Measurements from ENCODE around the gene PRKD1. TPM values are rescaled to one million over a fixed set of nuclear protein-coding genes. Genes with fewer than 3 reads are reported as not detected.

PRKD1 gene
- total RNA-seq, 1 donor from 2014 or later: 11.8 TPM

- DNase-seq (ENCODE audit: extremely low spot score in 2 of 2): no peak
- Histone ChIP-seq H3K36me3 (no peaks in the 10 kb centered on the region), H3K27me3 (no peaks in the 10 kb centered on the region), H3K27ac (no peak overlapping the region), H3K4me1 (no peaks in the 10 kb centered on the region), H3K9me3 (no peaks in the 10 kb centered on the region), H3K4me3 (no peak overlapping the region)
- intact Hi-C loops (cut with DNase I): no loop called here
- TF ChIP-seq POLR2A (IDR thresholded peaks at IDR 0.05) (no peak), POLR2AphosphoS5 (IDR thresholded peaks at IDR 0.05; ENCODE audit: insufficient read depth in 1 of 2, low read depth in 1 of 2) (no peak)
- TF ChIP-seq, protein P1, sequence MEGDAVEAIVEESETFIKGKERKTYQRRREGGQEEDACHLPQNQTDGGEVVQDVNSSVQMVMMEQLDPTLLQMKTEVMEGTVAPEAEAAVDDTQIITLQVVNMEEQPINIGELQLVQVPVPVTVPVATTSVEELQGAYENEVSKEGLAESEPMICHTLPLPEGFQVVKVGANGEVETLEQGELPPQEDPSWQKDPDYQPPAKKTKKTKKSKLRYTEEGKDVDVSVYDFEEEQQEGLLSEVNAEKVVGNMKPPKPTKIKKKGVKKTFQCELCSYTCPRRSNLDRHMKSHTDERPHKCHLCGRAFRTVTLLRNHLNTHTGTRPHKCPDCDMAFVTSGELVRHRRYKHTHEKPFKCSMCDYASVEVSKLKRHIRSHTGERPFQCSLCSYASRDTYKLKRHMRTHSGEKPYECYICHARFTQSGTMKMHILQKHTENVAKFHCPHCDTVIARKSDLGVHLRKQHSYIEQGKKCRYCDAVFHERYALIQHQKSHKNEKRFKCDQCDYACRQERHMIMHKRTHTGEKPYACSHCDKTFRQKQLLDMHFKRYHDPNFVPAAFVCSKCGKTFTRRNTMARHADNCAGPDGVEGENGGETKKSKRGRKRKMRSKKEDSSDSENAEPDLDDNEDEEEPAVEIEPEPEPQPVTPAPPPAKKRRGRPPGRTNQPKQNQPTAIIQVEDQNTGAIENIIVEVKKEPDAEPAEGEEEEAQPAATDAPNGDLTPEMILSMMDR (IDR thresholded peaks at IDR 0.05): no peak
These were observed 252.9 kb downstream of the PRKD1 start for GRCh38 chr14:29674566-29675285.

DNA sequence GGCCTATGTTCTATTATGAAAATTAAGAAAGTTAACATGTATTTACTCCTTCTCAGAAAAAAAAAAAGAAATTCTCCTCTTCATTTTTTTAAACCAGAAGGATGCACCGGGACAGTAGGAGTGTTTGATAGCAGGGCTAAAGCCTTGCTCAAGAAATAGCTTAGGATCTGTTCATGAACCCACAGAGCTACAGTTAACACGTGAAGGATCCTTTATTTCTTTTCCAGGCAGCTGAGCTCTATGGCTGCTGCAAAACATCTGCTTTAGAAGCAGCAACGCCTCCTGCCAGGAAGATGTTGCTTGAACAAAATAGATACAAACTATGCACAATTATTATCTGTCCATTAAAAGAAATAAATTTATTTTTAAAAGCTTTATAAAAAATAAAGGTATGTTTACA is 254.8 kb downstream of the PRKD1 start:
- Histone ChIP-seq H3K9me3 (no peaks in the 10 kb centered on the region), H3K27ac (no peak overlapping the region), H3K27me3 (no peaks in the 10 kb centered on the region), H3K4me1 (no peaks in the 10 kb centered on the region), H3K4me3 (no peak overlapping the region), H3K36me3 (no peaks in the 10 kb centered on the region)
- intact Hi-C loops (cut with DNase I): no loop called here
- TF ChIP-seq, protein P1 (IDR thresholded peaks at IDR 0.05): no peak
- TF ChIP-seq POLR2A (IDR thresholded peaks at IDR 0.05) (no peak), POLR2AphosphoS5 (IDR thresholded peaks at IDR 0.05; ENCODE audit: insufficient read depth in 1 of 2, low read depth in 1 of 2) (no peak)
- no peak for DNase-seq (ENCODE audit: extremely low spot score in 2 of 2)

- intact Hi-C loops (cut with DNase I): no loop called here
- H3K9me3 ChIP-seq: no peaks in the 10 kb centered on the region
- H3K27ac ChIP-seq: no peak overlapping the region
- TF ChIP-seq, protein P1 (IDR thresholded peaks at IDR 0.05): no peak
- no peak for TF ChIP-seq POLR2A (IDR thresholded peaks at IDR 0.05)
- TF ChIP-seq POLR2AphosphoS5 (IDR thresholded peaks at IDR 0.05; ENCODE audit: insufficient read depth in 1 of 2, low read depth in 1 of 2): no peak
- no peaks in the 10 kb centered on the region for H3K36me3 ChIP-seq
- no peak for DNase-seq (ENCODE audit: extremely low spot score in 2 of 2)
- H3K4me3 ChIP-seq: no peak overlapping the region
- no peaks in the 10 kb centered on the region for H3K27me3 ChIP-seq
- no peaks in the 10 kb centered on the region for H3K4me1 ChIP-seq
These were observed 256.6 kb downstream of the PRKD1 start for GRCh38 chr14:29671034-29671433.

GRCh38 chr14:29668201-29668600 is 259.4 kb downstream of the PRKD1 start:
- TF ChIP-seq POLR2A (IDR thresholded peaks at IDR 0.05): no peak
- no peak for TF ChIP-seq POLR2AphosphoS5 (IDR thresholded peaks at IDR 0.05; ENCODE audit: insufficient read depth in 1 of 2, low read depth in 1 of 2)
- TF ChIP-seq, protein P1 (IDR thresholded peaks at IDR 0.05): no peak
- intact Hi-C loops (cut with DNase I): no loop called here
- H3K27me3 ChIP-seq: no peaks in the 10 kb centered on the region
- no peaks in the 10 kb centered on the region for H3K36me3 ChIP-seq
- no peak overlapping the region for H3K4me3 ChIP-seq
- no peaks in the 10 kb centered on the region for H3K4me1 ChIP-seq
- H3K27ac ChIP-seq: no peak overlapping the region
- DNase-seq (ENCODE audit: extremely low spot score in 2 of 2): no peak
- no peaks in the 10 kb centered on the region for H3K9me3 ChIP-seq

DNA sequence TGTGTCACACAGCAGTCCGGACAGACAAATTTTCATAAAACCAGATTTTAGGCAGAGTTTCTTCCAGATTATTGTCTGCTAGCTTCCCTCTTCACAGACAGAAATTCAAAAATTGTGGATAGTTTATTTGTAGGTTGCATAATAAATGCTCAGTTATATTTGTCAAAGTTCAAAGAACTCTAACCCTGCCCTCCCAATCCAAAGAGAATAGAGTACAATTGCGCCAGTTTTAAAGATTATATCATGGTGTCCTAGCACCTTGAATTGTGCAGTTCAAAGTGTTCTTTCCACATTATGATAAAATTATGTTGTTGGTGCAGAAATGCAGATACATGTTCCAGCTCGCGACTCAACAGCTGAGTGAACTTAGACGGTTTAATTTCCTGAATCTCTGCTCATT is 263.1 kb downstream of the PRKD1 start:
- no peak for DNase-seq (ENCODE audit: extremely low spot score in 2 of 2)
- H3K27me3 ChIP-seq: no peaks in the 10 kb centered on the region

More for the DNA sequence above, 263.1 kb downstream of the PRKD1 start:
- H3K4me3 ChIP-seq: no peak overlapping the region
- no peaks in the 10 kb centered on the region for H3K4me1 ChIP-seq
- intact Hi-C loops (cut with DNase I): no loop called here
- TF ChIP-seq POLR2A (IDR thresholded peaks at IDR 0.05) (no peak), POLR2AphosphoS5 (IDR thresholded peaks at IDR 0.05; ENCODE audit: insufficient read depth in 1 of 2, low read depth in 1 of 2) (no peak)
- TF ChIP-seq, protein P1 (IDR thresholded peaks at IDR 0.05): no peak
- H3K9me3 ChIP-seq: no peaks in the 10 kb centered on the region
- no peak overlapping the region for H3K27ac ChIP-seq
- H3K36me3 ChIP-seq: no peaks in the 10 kb centered on the region
